HEK293 (cell line): Measurements from ENCODE around the gene CERS3.

Source experiments
- KLF7 ChIP-seq: fragments of 450-650 bp; formaldehyde crosslinking; IDR thresholded peaks from 2 replicates; pipeline ENCODE4 v1.5.1; 2016; ENCODE audit warnings: missing biosample characterization, missing genetic modification characterization, borderline replicate concordance
- MZF1 ChIP-seq: fragments of 450-650 bp; formaldehyde crosslinking; IDR thresholded peaks from 2 replicates; pipeline ENCODE4 v1.5.1; 2017; ENCODE audit warnings: missing biosample characterization, missing genetic modification characterization, borderline replicate concordance
- ZBTB7A ChIP-seq: fragments of 450-650 bp; formaldehyde crosslinking; IDR thresholded peaks from 2 replicates; pipeline ENCODE4 v1.5.1; 2016; ENCODE audit warnings: low read depth, missing biosample characterization, missing genetic modification characterization
- ZNF10 ChIP-seq: fragments of 450-650 bp; formaldehyde crosslinking; IDR thresholded peaks from 2 replicates; pipeline ENCODE4 v1.5.1; 2017; ENCODE audit warnings: missing biosample characterization, missing genetic modification characterization
- ZNF140 ChIP-seq: fragments of 450-650 bp; formaldehyde crosslinking; IDR thresholded peaks from 2 replicates; pipeline ENCODE4 v1.5.1; 2016; ENCODE audit warnings: missing biosample characterization, missing genetic modification characterization
- ZNF274 ChIP-seq, 2 experiments: fragments of 200-500 bp in 1 of 2; fragments of 450-650 bp in 1 of 2; sonication (Bioruptor generic) in 1 of 2; formaldehyde crosslinking in 1 of 2; IDR thresholded peaks; 2 replicates each; pipeline versions ENCODE4 v1.5.1 to v1.6.1; 2014 to 2016; ENCODE audit warnings: borderline replicate concordance in 1 of 2, inconsistent platforms in 1 of 2, low read length in 1 of 2, missing biosample characterization in 1 of 2, missing genetic modification characterization in 1 of 2
- ZNF549 ChIP-seq: fragments of 450-650 bp; IDR thresholded peaks from 2 replicates; pipeline ENCODE4 v1.5.1; 2018; ENCODE audit warnings: missing biosample characterization, missing genetic modification characterization, mild to moderate bottlenecking, inconsistent platforms, moderate library complexity
- ZNF624 ChIP-seq: fragments of 450-650 bp; formaldehyde crosslinking; IDR thresholded peaks from 2 replicates; pipeline ENCODE4 v1.5.1; 2017; ENCODE audit warnings: missing biosample characterization, missing genetic modification characterization
- TF ChIP-seq, protein P1 (sequence below): fragments of 450-650 bp; formaldehyde crosslinking; IDR thresholded peaks from 2 replicates; pipeline ENCODE4 v1.5.1; 2016; ENCODE audit warnings: missing biosample characterization, missing genetic modification characterization
- TF ChIP-seq, protein P2 (sequence below): fragments of 450-650 bp; formaldehyde crosslinking; conservative IDR thresholded peaks from 2 replicates; pipeline ENCODE4 v1.5.1; 2016; ENCODE audit warnings: low read depth, missing biosample characterization, missing genetic modification characterization
- TF ChIP-seq, protein P3 (sequence below): fragments of 450-650 bp; formaldehyde crosslinking; IDR thresholded peaks from 2 replicates; pipeline ENCODE4 v1.5.1; 2016; ENCODE audit warnings: missing biosample characterization, missing genetic modification characterization

GRCh38 chr15:100553468-100553867, 24.7 kb upstream of the CERS3 start:
- TF ChIP-seq ZBTB7A (tag by site-specific recombination) = no peak
- TF ChIP-seq ZNF549 = no peak
- TF ChIP-seq ZNF274 (IDR thresholded peaks at IDR 0.05; ENCODE audit: low read length) = no peak
- no peak for TF ChIP-seq ZNF274 (tag by site-specific recombination; IDR thresholded peaks at IDR 0.05; ENCODE audit: borderline replicate concordance)
- TF ChIP-seq, protein P1, sequence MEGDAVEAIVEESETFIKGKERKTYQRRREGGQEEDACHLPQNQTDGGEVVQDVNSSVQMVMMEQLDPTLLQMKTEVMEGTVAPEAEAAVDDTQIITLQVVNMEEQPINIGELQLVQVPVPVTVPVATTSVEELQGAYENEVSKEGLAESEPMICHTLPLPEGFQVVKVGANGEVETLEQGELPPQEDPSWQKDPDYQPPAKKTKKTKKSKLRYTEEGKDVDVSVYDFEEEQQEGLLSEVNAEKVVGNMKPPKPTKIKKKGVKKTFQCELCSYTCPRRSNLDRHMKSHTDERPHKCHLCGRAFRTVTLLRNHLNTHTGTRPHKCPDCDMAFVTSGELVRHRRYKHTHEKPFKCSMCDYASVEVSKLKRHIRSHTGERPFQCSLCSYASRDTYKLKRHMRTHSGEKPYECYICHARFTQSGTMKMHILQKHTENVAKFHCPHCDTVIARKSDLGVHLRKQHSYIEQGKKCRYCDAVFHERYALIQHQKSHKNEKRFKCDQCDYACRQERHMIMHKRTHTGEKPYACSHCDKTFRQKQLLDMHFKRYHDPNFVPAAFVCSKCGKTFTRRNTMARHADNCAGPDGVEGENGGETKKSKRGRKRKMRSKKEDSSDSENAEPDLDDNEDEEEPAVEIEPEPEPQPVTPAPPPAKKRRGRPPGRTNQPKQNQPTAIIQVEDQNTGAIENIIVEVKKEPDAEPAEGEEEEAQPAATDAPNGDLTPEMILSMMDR (tag by site-specific recombination) = no peak
- TF ChIP-seq KLF7 (tag by site-specific recombination) = no peak
- no peak for TF ChIP-seq ZNF10
- no peak for TF ChIP-seq MZF1
- TF ChIP-seq, protein P2, sequence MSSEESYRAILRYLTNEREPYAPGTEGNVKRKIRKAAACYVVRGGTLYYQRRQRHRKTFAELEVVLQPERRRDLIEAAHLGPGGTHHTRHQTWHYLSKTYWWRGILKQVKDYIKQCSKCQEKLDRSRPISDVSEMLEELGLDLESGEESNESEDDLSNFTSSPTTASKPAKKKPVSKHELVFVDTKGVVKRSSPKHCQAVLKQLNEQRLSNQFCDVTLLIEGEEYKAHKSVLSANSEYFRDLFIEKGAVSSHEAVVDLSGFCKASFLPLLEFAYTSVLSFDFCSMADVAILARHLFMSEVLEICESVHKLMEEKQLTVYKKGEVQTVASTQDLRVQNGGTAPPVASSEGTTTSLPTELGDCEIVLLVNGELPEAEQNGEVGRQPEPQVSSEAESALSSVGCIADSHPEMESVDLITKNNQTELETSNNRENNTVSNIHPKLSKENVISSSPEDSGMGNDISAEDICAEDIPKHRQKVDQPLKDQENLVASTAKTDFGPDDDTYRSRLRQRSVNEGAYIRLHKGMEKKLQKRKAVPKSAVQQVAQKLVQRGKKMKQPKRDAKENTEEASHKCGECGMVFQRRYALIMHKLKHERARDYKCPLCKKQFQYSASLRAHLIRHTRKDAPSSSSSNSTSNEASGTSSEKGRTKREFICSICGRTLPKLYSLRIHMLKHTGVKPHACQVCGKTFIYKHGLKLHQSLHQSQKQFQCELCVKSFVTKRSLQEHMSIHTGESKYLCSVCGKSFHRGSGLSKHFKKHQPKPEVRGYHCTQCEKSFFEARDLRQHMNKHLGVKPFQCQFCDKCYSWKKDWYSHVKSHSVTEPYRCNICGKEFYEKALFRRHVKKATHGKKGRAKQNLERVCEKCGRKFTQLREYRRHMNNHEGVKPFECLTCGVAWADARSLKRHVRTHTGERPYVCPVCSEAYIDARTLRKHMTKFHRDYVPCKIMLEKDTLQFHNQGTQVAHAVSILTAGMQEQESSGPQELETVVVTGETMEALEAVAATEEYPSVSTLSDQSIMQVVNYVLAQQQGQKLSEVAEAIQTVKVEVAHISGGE (tag by site-specific recombination) = no peak
- TF ChIP-seq ZNF624 (tag by site-specific recombination) = no peak
- no peak for TF ChIP-seq ZNF140 (tag by site-specific recombination)
- TF ChIP-seq, protein P3, sequence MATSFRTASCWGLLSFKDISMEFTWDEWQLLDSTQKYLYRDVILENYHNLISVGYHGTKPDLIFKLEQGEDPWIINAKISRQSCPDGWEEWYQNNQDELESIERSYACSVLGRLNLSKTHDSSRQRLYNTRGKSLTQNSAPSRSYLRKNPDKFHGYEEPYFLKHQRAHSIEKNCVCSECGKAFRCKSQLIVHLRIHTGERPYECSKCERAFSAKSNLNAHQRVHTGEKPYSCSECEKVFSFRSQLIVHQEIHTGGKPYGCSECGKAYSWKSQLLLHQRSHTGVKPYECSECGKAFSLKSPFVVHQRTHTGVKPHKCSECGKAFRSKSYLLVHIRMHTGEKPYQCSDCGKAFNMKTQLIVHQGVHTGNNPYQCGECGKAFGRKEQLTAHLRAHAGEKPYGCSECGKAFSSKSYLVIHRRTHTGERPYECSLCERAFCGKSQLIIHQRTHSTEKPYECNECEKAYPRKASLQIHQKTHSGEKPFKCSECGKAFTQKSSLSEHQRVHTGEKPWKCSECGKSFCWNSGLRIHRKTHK (tag by site-specific recombination) = no peak
